Measurements from ENCODE around the gene CACNA2D1. TPM values are rescaled to one million over a fixed set of nuclear protein-coding genes. Genes with fewer than 3 reads are reported as not detected.

The CACNA2D1 gene
- total RNA-seq, 1 experiment from 2014 or later = 36.2 TPM

DNA sequence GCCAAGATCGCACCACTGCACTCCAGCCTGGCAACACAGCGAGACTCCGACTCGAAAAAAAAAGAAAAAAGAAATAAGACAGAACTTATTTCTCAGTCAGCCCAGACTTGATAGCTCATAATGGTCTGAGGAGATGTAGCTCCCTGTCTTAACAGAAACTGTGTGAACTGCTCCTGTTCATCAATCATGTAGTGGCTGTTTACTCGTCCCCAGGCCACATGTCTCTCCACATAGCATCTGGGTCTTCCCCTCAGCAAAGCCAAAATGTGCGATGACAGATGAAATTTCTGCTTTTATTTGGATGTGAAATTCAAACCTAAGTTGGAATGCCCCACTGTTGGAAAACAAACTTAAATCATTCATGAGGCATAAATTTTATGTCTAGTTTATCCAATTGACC is 219.0 kb downstream of the CACNA2D1 start:
- no peak overlapping the region for H3K4ac ChIP-seq (ENCODE audit: low read depth, low read length)
- no peak overlapping the region for H3K23ac ChIP-seq (ENCODE audit: insufficient read length, low read depth, low read length)
- H4K20me1 ChIP-seq (ENCODE audit: control insufficient read depth, insufficient read depth, insufficient read length) = no peaks in the 10 kb centered on the region
- no peak overlapping the region for H3K18ac ChIP-seq (ENCODE audit: insufficient read length, low read depth, low read length)
- H3K4me1 Mint-ChIP-seq = 0 out of 4 replicates have a peak, but pooled peaks cover 0 to 3% of the 10 kb centered on the region in 2 experiments
- no peaks in the 10 kb centered on the region for H3K23me2 ChIP-seq (ENCODE audit: insufficient read length, low read depth, low read length, poor library complexity, severe bottlenecking)
- no CpG with 5 or more reads among the region's 6 CpGs for WGBS (ENCODE audit: extremely low coverage, insufficient read length, low lambda C conversion rate)
- no peak overlapping the region for H2BK20ac ChIP-seq (ENCODE audit: low read depth, low read length, poor library complexity, severe bottlenecking)
- H3K9me3 ChIP-seq (ENCODE audit: control insufficient read depth, low read depth, low read length) = no peaks in the 10 kb centered on the region
- no peak overlapping the region for H2AFZ ChIP-seq (ENCODE audit: low read length)
- no peak overlapping the region for H4K8ac ChIP-seq (replicated peaks; ENCODE audit: insufficient read length, low read depth, low read length)
- H3K14ac ChIP-seq (ENCODE audit: insufficient read depth, low read length) = no peak overlapping the region
- no peak overlapping the region for H3K27ac Mint-ChIP-seq
- no peak overlapping the region for H3K4me3 Mint-ChIP-seq
- no peak overlapping the region for H2BK12ac ChIP-seq (ENCODE audit: insufficient read length, low read depth, low read length)
- H3K79me2 ChIP-seq (ENCODE audit: insufficient read depth, low read length) = no peaks in the 10 kb centered on the region
- H4K5ac ChIP-seq (ENCODE audit: insufficient read length, low read depth, low read length) = no peak overlapping the region
- no peak overlapping the region for H3K27ac ChIP-seq (ENCODE audit: insufficient read length, low read depth, low read length)
- TF ChIP-seq, protein P1, sequence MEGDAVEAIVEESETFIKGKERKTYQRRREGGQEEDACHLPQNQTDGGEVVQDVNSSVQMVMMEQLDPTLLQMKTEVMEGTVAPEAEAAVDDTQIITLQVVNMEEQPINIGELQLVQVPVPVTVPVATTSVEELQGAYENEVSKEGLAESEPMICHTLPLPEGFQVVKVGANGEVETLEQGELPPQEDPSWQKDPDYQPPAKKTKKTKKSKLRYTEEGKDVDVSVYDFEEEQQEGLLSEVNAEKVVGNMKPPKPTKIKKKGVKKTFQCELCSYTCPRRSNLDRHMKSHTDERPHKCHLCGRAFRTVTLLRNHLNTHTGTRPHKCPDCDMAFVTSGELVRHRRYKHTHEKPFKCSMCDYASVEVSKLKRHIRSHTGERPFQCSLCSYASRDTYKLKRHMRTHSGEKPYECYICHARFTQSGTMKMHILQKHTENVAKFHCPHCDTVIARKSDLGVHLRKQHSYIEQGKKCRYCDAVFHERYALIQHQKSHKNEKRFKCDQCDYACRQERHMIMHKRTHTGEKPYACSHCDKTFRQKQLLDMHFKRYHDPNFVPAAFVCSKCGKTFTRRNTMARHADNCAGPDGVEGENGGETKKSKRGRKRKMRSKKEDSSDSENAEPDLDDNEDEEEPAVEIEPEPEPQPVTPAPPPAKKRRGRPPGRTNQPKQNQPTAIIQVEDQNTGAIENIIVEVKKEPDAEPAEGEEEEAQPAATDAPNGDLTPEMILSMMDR (conservative IDR thresholded peaks at IDR 0.05) = no peak
- no peaks in the 10 kb centered on the region for H3K9me3 Mint-ChIP-seq
- H2BK120ac ChIP-seq (ENCODE audit: low read depth, low read length, poor library complexity, severe bottlenecking) = no peak overlapping the region
- H3K27me3 ChIP-seq (ENCODE audit: insufficient read depth, low read length) = no peaks in the 10 kb centered on the region
- H2BK15ac ChIP-seq (ENCODE audit: low read depth, low read length) = no peak overlapping the region
- no peak for DNase-seq
- H4K91ac ChIP-seq (ENCODE audit: insufficient read length, low read depth, low read length) = no peak overlapping the region
- no peak overlapping the region for H3K56ac ChIP-seq (ENCODE audit: insufficient read length, low read depth, low read length)
- no peaks in the 10 kb centered on the region for H3K36me3 Mint-ChIP-seq (ENCODE audit: insufficient read depth in 1 of 3, low read depth in 3 of 3)
- no peak overlapping the region for H3K4me2 ChIP-seq (ENCODE audit: insufficient read depth, insufficient read length, low read length)
- H3K79me1 ChIP-seq (ENCODE audit: insufficient read depth, low read depth, low read length, poor library complexity, severe bottlenecking) = no peaks in the 10 kb centered on the region
- no peak overlapping the region for H3T11ph ChIP-seq (ENCODE audit: low read length)
- no peak overlapping the region for H2BK5ac ChIP-seq (ENCODE audit: insufficient read length, low read length)
- no peaks in the 10 kb centered on the region for H3K27me3 Mint-ChIP-seq (ENCODE audit: low read depth)
- no peak overlapping the region for H2AK5ac ChIP-seq (ENCODE audit: insufficient read length, low read length)
- H3K9ac ChIP-seq (ENCODE audit: extremely low read depth, insufficient read length, low read length) = no peak overlapping the region
- H3K4me1 ChIP-seq (ENCODE audit: insufficient read depth, low read length) = no peaks in the 10 kb centered on the region
